ENCODE results near the gene ANKAR. TPM values are rescaled to one million over a fixed set of nuclear protein-coding genes. Genes with fewer than 3 reads are reported as not detected.

Gene ANKAR
- total and polyA plus RNA-seq, 2 of the 8 experiments (the other 6 are each of a cell fraction or from before 2014, with no cell fraction given): 0.56 to 1.7 TPM

DNA sequence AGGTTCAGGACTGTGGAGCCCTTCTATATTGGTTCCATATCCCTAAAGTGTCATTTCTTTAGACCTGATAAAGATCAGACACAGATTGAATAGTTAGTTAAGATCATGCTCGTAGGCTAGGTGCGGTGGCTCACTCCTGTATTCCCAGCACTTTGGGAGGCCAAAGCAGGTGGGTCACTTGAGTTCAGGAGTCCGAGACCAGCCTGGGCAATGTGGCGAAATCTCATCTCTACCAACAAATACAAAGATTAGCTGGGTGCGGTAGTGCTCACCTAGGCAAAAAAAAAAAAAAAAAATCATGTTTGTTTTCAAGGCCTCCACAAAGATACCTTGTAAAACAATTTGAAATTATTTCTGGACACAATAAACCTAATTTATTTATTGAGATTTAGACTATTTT lies 4.6 kb upstream of the ANKAR start (continued):
- no peak for TF ChIP-seq MAFK (IDR thresholded peaks at IDR 0.05; ENCODE audit: low read depth, low read length)
- no peak for TF ChIP-seq ZNF274 (IDR thresholded peaks at IDR 0.05; ENCODE audit: borderline replicate concordance, extremely low read depth, low read length)
- TF ChIP-seq SIRT6 (IDR thresholded peaks at IDR 0.05; ENCODE audit: low read length): no peak
- TF ChIP-seq NANOG (IDR thresholded peaks at IDR 0.05; ENCODE audit: insufficient read depth, low read depth, low read length, poor library complexity, severe bottlenecking): no peak
- TF ChIP-seq EP300 (IDR thresholded peaks at IDR 0.05; ENCODE audit: borderline replicate concordance in 1 of 2, low read depth in 2 of 2, low read length in 2 of 2): no peak
- no peak for TF ChIP-seq CBX8 (IDR thresholded peaks at IDR 0.05; ENCODE audit: borderline replicate concordance, low read depth, low read length)
- no peak for TF ChIP-seq RAD21 (IDR thresholded peaks at IDR 0.05 in 1 of 2, conservative IDR thresholded peaks at IDR 0.05 in 1 of 2; ENCODE audit: low read depth in 2 of 2, low read length in 2 of 2)
